Right lobe of liver (tissue), 4 donors: Measurements from ENCODE around the gene HERC6.

Experiments used
- POLR2A ChIP-seq: fragments of 450-650 bp; IDR thresholded peaks from one replicate; pipeline ENCODE4 v1.6.1; 2017; ENCODE audit warnings: antibody characterized with exemption, mild to moderate bottlenecking
- TF ChIP-seq, protein P1 (sequence below), 4 donors: fragments of 200-600 bp in 3 of 4; fragments of 450-650 bp in 1 of 4; IDR thresholded peaks; one replicate each; pipeline versions ENCODE4 v1.5.1 to v1.8.0; 2016 to 2022; ENCODE audit warnings: antibody characterized with exemption in 4 of 4, mild to moderate bottlenecking in 2 of 4
- donor health status: DM: no; HTN: no; CAD: no.
- donor health status: DM: no; HTN: no; CAD: no.
- donor health status: DM: no; HTN: yes; CAD: no.

DNA sequence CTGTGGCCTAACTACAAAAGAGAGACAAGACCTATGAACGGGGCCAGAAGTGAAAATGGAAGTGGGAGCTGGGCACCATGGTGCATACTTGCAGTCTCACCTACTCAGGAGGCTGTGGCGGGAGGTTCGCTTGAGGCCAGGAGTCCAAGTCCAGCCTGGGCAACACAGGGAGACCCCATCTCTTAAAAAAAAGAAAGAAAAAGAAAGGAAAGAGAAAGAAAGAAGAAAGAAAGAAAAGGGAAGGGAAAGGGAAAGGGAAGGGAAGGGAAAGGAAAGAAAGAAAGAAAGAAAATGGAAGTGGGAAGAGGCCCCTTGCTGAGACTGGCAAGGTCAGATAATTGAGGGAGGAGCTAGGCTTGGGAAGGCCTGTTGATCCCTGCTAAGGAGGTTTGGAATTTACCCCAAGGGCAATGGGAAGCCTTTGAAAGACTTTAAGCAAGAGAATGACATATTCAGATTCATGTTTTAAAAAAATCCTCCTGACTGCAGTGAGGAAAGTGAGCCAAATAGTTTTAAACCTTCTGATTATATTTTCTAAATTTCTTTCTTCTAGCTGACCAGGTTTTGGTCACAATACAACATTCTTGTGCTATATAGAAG, 60.6 kb downstream of the HERC6 start:
- TF ChIP-seq, protein P1, sequence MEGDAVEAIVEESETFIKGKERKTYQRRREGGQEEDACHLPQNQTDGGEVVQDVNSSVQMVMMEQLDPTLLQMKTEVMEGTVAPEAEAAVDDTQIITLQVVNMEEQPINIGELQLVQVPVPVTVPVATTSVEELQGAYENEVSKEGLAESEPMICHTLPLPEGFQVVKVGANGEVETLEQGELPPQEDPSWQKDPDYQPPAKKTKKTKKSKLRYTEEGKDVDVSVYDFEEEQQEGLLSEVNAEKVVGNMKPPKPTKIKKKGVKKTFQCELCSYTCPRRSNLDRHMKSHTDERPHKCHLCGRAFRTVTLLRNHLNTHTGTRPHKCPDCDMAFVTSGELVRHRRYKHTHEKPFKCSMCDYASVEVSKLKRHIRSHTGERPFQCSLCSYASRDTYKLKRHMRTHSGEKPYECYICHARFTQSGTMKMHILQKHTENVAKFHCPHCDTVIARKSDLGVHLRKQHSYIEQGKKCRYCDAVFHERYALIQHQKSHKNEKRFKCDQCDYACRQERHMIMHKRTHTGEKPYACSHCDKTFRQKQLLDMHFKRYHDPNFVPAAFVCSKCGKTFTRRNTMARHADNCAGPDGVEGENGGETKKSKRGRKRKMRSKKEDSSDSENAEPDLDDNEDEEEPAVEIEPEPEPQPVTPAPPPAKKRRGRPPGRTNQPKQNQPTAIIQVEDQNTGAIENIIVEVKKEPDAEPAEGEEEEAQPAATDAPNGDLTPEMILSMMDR (IDR thresholded peaks at IDR 0.05), result no peak
- TF ChIP-seq POLR2A, result no peak
